Hepatocyte (in vitro differentiated cells): Measurements from ENCODE around the gene SPART.

Experiments used
- EZH2 ChIP-seq: fragments of 200-600 bp; sonication (generic); IDR thresholded peaks from 2 replicates; pipeline ENCODE4 v1.6.1; 2016; ENCODE audit warnings: antibody characterized with exemption, mild to moderate bottlenecking, borderline replicate concordance
- EZH2phosphoT487 ChIP-seq: fragments of 200-600 bp; sonication (generic); IDR thresholded peaks from one replicate; pipeline ENCODE4 v1.6.1; 2018; ENCODE audit warnings: antibody characterized with exemption, mild to moderate bottlenecking, low read depth, moderate library complexity; ENCODE audit not compliant: unreplicated experiment, severe bottlenecking
- TF ChIP-seq, protein P1 (sequence below): fragments of 200-600 bp; sonication (generic); IDR thresholded peaks from 2 replicates; pipeline ENCODE4 v1.5.1; 2016; ENCODE audit warnings: antibody characterized with exemption, mild to moderate bottlenecking; ENCODE audit not compliant: poor library complexity

- TF ChIP-seq, protein P1, sequence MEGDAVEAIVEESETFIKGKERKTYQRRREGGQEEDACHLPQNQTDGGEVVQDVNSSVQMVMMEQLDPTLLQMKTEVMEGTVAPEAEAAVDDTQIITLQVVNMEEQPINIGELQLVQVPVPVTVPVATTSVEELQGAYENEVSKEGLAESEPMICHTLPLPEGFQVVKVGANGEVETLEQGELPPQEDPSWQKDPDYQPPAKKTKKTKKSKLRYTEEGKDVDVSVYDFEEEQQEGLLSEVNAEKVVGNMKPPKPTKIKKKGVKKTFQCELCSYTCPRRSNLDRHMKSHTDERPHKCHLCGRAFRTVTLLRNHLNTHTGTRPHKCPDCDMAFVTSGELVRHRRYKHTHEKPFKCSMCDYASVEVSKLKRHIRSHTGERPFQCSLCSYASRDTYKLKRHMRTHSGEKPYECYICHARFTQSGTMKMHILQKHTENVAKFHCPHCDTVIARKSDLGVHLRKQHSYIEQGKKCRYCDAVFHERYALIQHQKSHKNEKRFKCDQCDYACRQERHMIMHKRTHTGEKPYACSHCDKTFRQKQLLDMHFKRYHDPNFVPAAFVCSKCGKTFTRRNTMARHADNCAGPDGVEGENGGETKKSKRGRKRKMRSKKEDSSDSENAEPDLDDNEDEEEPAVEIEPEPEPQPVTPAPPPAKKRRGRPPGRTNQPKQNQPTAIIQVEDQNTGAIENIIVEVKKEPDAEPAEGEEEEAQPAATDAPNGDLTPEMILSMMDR, result no peak
- TF ChIP-seq EZH2 (no peak), EZH2phosphoT487 (no peak)
Observed at GRCh38 chr13:36341718-36342117, 4.5 kb downstream of the SPART start.
